Stimulated activated CD4-positive, alpha-beta T cell treated with anti-CD3 and anti-CD28 coated beads, Interleukin-4, amount 100 ng/mL, for 24 hours (primary cell): ENCODE results near the gene FZD1.
"Not testable (repeated sequence)": the region's sequence is repeated elsewhere in the genome, so short reads cannot be mapped to it uniquely, and the experiment has no call there.

ENCODE experiments used
- DNase-seq: peaks from one replicate; pipeline ENCODE4 v3.0.0-alpha.2; 2020

FZD1 gene

DNA sequence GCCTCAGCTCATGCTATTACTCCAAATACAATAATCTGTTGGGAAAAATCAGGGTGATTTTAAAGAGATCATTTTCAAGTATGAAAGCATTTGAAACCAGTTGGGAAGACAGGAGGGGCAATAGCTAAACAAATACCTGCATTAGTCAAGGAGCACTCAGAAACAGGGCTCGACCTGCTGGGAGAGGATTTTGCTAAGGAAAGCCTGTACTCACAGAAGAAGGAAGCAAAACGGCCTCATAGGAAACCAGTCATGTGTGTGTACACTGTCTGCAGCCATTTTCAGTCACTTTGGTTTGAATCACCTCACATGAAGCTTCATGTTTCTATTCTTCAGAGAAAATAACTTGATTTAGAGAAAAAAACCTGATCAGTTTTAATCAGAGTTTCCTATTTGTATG, 38.6 kb downstream of the FZD1 start:
- no peak for DNase-seq

DNA sequence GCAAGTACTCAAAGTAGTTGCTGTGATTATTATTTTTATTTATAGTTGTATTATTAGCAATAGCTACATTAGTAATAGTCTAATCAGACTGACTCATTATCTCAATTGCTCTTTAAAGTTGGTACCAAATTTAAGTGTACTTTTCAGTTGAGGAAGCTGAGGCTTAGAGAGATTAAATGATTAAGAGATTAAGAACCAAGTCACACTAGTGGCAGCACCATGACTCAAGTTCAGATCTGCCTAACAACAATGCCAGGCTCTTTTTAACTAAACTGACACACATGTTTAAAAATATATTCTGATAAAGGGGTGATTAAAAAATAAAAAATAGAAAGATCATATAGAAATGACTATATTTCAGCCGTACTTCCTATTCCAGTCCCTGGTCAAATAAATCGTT, 42.0 kb downstream of the FZD1 start:
- DNase-seq: no peak

DNA sequence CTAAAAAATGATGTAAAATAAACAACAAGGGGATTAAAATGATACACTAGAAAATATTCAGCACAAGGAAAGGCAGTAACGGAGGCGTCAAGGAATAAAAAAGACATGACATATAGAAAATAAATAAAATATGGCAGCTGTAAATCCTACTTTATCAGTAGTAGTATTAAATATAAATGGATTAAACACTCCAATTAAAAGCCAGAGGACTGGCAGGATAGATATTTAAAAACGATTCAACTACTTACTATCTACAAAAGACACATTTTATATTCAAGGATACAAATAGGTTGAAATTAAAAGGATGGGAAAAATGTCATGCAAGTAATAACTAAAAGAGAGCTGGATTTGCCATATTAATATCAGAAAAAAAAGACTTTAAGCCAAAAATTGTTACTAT, 43.2 kb downstream of the FZD1 start:
- no peak for DNase-seq

DNA sequence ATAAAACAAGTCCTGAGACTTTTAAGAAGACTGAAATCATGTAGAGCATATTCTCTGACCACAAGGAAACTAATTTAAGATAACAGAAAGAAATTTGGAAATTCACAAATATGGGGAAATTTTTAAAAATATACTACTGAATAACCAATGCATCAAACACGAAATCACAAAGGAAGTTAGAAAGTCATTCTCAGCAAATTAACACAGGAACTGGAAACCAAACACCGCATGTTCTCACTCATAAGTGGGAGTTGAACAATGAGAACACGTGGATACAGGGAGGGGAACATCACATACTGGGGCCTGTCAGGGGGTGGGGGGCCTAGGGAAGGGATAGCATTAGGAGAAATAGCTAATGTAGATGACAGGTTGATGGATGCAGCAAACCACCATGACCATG, 44.0 kb downstream of the FZD1 start:
- DNase-seq: not testable (repeated sequence)

DNA sequence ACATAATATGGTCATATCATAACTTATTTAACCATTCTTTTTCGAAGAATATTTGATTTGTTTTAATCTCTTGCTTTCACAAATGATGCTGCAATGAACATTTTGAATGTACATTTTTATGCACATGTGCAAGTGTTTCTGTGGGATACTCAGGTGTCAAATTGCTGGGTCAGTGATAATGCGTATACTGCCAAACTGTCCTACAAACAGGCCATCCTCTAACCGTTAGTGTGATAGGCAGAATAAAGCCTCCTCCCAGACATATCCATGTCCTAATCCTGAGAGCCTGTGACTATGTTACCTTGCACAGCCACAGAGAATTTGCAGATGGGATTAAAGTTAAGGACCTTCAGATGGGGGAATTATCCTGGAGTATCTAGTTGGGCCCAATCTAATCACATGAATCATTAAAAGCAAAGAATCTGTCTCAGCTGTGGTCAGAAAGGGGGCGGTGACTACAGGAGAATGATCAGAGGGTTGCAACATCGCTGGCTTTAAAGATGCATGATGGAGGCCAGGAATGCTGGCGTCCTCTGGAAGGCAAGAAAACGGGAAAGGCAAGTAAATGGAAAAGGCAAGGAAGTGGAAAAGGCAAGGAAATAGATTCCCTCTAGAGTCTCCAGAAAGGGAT, 46.7 kb downstream of the FZD1 start:
- DNase-seq: no peak

DNA sequence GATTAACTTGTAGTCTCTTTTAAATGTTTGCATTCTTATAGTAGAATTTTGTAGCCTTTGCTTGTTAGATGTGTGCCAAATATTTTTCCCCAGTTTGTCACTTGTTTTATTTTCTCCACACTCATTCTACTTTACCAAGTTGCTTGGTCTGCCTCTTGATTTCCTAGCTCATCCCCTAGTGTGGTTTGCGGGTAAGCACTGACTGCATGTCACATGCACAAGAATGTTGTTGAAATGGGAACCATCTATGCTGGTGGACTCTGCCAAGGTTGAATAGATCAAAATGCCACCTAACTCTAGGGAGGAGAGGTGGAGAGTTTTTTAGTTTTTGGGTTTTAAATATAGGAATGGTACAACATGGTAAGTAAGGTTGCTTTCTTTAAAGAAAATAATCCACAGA, 47.6 kb downstream of the FZD1 start:
- no peak for DNase-seq

DNA sequence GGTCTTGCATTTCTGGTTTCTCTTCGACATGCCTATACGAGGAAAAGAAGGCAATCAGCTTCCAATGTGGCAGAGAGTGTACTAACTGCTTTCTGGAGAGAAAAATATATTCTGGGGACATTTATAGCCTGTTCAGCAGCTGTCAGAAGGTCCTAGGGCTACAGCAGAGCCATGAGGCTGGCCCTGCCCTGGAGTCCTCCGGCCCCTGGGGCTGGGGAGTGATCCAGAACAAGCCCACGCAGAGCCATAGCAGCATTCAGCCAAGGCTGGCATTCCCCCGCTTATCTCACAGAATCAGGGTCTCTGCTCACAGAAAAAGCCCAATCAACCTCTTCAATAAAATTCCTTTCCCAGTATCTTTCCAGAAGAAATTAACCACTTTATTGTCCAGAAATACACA, 48.9 kb downstream of the FZD1 start:
- no peak for DNase-seq

DNA sequence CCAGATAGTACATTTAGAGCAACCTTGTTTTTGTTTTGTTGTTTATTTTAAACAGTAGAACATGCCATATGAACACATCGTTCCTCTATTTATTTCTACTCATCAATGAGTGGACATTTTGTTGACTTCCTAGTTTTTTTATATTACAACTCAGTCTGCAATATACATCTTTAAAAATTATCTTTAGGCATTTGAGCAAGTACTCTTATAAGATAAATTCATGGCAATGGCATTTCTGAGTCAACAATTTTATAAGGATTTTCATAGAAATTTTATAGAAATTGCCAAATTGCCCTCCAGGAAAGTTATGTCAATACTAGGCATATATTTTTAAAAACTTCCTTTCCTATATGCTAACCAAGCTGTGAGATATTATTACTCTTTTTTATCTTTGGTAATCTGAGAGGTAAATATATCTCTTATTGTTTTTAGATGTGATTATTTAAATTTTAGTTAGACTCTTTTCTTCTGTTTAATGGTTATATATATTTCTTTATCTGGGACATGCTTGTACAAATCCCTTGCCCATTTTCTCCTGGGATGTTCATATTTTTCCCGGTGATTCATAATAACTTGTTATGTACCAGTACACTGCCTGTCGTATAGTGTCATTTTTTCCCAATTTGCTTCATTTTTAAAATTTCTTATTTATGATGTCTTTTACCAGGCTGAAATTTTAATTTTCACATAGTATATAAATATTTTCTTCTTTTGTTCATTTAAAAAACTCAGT, 50.5 kb downstream of the FZD1 start:
- DNase-seq: no peak

DNA sequence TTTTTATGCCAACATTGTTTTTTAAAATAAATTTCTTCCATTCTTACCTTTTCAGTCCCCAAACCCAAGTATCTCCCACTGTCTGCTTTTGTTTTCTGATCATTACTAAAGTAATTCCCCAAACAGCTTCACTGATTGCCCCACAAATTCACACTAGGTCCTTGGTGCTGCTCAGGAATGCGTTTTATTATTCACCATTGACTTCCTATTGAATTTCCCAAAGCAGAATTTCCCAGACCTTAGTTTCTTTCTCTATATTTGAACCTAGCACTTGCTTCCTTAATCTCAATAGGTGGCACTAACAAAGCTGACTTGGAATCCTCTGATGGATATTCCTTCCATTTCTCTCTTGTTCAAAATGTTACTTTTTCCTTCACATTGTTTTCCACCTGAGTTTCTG, 52.2 kb downstream of the FZD1 start:
- DNase-seq: no peak

DNA sequence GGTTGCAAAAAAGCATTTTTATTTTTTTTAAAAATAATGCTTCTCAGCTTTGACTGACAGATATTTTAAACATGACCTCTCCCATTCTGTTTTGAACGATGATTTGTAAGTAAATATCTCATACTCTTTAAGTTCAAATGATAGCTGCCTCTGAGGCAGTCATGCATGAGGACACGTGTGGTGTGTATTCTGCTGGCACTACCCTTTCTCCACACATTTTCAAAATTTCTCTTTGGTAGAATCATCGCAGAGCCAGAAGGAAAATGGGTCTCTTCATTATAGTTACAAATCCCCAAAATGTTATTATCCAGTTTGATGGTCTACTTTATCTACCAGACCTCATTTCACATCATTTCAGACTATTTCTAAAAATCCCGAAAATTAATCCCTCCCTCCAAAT, 55.1 kb downstream of the FZD1 start:
- no peak for DNase-seq

DNA sequence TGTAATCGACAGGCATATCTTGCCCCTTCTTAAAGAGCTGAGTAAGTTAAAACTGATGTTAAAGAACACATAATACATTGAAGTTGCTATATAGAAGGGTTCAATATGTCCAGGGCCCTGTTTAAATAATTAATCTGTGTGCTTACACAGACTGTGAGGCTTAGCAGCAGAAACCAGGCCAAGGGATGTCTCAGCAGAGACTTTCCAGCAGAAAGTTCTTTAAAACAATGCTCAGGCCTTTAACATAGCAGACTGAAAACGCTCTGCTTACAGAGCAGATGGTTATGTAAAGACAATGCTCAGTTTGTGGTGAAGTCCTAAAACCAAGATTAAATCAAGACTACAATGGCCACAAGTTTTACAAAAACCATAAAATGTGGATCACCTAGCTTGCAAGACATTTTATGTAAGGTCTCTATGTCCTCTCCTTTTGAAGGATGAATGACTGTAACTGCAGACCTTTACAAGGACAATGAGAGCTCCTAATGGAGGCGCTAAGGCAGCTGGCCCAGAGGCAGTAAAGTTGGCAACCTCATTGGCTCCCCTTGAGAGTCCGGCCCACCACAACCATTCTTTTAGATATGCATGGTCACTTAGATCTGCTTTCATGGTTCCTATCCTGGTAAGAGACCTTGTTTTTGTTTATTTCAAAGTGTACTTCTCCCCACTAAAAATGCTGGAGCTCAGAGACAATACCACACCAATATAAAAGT, 56.3 kb downstream of the FZD1 start:
- no peak for DNase-seq
